ENCODE measurements around the gene RAG1.
A peak's percentile ranks its signal among the peaks of the same experiment; 100 is the strongest.

RAG1 gene

GRCh38 chr11:36590513-36590912 is 22.7 kb downstream of the RAG1 start:
- DNase-seq (ENCODE audit: low read depth, low spot score), result no peak

DNA sequence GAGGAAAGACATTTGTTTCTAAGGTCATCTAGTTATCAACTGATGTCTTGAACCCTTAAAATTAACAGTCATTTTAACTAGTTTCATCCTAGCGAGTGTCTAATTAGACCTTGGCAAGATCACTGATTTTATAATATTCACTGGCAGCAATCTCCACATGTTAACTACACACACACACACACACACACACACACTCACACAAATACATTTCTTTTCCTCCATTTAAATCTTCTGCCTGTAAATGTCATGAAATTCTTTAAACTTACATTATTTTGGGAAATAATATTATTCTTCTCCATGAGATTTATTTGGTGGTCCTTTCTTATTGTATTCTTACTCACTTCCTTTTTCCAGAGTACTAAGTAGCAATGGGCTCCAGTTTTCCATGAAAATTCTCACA is 23.6 kb downstream of the RAG1 start:
- DNase-seq (ENCODE audit: low read depth, low spot score), result no peak

GRCh38 chr11:36594316-36594989 is 26.6 kb downstream of the RAG1 start, which contains the start of gene IFTAP:
Gene IFTAP (plus strand): TSS chr11:36594502. CDS start chr11:36610104, 15,602 bp downstream.
- DNase-seq (ENCODE audit: low read depth, low spot score), result peak; percentile 74

DNA sequence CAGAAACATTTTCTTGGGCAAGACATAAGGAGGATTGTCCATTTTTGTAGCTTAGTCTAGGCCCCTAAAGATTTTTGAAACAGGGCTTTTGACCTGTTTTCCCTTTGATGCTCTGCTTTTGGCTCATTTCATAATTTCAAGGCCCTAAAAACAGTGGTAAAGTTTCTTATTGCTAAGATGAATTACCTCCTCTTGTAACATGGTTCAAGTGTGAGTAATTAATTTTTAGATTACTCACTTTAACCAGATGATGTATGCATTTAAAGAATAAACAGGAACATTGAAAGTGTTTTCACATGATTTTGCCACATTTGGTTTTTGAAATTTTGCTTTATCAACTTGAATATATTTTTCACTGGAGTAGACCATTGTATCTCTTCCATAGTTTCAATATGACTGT is 29.1 kb downstream of the RAG1 start:
- DNase-seq (ENCODE audit: low read depth, low spot score), result no peak

GRCh38 chr11:36598051-36598450 is 30.2 kb downstream of the RAG1 start, which contains the start of gene RAG2:
Gene RAG2 (minus strand): TSS chr11:36598236. CDS start chr11:36594168, 4,068 bp downstream.
- no peak for DNase-seq (ENCODE audit: low read depth, low spot score)

GRCh38 chr11:36600180-36600579 is 32.4 kb downstream of the RAG1 start:
- no peak for DNase-seq (ENCODE audit: low read depth, low spot score)

- no peak for DNase-seq (ENCODE audit: low read depth, low spot score)
These were observed 33.3 kb downstream of the RAG1 start for GRCh38 chr11:36601155-36601554.

DNA sequence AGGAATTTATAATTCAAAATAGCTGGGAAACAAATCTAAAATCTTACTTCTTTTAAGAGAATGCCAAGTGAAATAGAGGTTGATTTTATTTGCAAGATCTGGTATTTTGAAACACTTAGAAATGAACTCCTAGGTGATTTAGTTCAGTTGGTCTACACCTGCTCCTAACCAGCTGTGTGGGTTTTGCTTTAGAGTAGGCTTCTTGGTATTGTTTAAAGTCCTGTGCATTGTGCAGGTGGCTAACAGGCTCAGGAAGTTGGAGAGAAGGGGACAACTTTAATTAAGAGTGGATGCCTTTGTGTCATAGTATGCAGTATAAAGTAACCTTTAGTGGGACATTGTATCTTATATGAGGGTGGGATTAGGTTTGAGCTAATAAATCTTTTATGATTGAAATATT is 34.3 kb downstream of the RAG1 start:
- DNase-seq (ENCODE audit: low read depth, low spot score), result no peak

DNA sequence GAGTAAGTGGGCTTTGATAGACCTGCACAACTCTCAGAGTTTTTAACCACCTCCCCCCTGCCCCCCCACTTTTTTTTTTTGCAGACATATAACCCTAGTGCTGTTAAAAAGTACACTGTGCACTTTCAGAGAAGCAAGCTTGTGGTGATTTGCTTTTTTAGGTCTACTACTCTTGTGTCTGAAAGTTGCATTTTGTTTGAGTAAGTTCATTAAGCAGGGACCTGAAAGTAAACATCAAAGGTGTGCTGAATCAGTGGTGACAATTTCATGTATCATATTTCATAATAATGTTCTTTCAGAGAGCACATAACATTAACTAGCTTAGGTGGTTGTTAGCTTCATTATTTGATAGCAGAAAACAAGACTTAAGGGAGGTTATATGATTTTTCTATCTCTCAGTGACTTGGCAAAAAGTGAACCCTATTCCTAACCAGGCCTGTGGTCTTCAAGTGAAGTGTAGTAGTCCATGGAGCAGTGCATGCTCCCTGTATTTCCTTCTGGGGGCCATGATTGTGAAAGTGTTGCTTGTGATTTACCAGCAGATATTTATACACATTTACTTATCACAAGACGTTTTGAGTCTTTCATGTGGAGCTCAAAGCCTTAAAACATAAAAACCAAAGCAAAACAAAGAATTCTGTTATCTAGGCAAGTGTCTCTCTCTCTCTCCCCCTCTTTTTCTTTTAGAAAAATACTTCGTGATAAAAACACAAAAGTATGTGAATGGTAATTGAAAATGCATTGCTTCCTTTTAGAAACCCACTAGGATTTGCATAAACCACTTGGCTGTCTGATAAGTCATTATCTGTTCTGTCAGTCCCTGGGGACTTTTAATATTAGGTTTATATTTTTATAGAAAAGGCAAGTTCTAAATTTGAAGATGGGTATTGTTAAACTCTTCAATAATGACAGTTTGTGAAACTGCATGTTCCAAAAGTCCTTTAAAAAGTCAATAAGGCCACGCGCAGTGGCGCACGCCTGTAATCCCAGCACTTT is 37.7 kb downstream of the RAG1 start:
- DNase-seq (ENCODE audit: low read depth, low spot score), result no peak

DNA sequence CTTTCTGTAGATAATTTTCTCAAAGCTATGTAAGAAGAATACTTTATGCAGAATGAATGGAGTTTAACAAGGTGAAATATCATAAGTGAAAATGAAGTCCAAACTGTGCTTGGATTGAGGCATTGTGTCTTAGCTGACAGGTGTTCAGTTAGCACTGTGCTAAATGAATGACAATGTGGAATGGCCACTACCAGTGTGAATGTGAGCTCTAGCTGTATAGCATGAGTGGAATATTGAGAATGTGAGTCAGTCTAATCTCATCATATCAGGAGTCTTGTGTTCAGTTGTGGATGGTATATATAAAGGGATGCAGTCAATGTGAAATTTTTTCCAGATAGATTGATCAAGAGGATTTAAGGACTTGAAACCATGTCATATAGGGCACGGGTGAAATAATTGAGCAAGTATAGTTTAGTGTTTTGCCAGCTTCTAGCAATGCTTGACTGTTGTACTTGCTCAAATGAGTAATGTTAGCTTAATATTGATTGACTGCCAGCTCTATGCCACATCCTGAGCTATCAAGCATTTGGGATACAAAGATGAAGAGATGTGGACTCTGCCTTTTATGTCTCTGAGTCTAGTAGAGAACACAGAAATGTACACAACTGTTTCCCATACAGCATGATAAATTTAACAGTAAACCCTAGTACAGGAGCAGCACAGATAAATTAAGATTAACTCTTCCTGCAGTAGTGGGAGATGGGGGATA is 40.8 kb downstream of the RAG1 start:
- no peak for DNase-seq (ENCODE audit: low read depth, low spot score)

DNA sequence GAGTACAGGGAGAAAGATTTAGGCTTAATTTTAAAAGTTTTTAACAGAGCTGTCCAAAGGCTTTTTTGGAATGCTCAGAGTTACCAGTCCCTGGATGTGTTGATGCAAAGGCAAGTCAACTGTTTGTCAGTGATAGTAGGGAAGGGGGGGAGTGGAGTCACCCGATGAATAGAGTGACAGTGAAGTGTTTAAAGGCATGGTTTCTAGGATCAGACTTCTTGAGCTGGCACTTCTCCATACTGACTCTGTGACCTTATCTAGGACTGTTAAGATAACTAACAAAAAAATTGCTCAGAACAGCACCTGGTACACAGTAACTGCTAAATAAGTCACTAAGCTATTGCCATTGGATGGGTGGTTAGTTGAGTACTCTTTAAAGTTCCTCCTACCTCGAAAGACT is 41.6 kb downstream of the RAG1 start:
- no peak for DNase-seq (ENCODE audit: low read depth, low spot score)

DNA sequence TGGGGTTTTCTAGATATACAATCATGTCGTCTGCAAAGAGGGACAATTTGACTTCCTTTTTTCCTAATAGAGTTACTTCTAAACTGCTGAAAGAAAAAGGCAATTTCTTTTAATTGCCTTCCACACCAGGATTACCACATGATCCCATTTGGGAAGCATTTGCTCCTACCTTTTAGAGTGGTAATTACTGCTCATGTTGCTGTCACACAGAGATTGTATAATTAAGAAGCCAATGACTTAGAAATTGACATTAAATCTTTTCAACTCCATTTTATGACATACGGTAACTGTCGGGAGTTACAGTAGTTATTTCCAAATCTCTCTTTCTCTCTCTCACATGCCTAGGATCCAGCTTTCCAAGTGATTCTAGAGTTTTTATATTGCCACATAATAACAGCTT is 48.0 kb downstream of the RAG1 start:
- no peak for DNase-seq (ENCODE audit: low read depth, low spot score)

DNA sequence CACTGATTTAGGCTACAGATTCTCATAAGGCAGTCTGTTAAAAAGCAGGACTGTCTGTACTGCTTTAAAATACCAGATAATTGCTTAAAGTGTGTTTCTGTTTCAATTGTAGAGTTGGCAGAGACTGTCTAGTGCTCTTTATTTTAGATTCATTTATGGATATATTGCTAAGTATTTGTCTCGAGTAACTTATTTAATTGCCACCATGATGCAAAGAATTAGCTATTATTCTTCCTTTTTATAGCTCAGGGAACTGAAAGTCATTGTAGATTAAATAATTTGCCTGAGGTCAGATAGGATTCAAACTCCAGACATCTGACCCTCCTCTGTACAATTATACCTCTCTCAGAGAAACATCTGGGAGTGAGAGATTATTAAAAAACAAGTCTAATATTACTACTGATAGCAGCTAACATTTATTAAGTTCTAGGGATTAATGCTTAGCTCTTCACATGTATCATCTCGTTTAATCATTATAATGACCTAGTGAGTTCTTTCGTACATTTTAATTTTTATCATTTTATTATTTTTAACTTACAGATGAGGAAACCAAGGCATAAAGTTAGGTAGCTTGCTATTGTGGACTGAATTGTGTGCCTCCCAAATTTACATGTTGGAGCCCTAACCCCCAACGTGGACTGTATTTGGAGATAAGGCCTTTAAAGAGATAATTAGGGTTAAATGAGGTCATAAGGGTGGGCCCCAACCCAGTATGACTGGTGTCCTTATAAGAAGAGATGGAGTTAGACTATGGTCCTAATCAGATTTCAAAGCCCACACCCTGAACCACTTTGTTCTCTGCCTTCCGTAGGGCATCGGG is 49.9 kb downstream of the RAG1 start:
- DNase-seq (ENCODE audit: low read depth, low spot score), result no peak

DNA sequence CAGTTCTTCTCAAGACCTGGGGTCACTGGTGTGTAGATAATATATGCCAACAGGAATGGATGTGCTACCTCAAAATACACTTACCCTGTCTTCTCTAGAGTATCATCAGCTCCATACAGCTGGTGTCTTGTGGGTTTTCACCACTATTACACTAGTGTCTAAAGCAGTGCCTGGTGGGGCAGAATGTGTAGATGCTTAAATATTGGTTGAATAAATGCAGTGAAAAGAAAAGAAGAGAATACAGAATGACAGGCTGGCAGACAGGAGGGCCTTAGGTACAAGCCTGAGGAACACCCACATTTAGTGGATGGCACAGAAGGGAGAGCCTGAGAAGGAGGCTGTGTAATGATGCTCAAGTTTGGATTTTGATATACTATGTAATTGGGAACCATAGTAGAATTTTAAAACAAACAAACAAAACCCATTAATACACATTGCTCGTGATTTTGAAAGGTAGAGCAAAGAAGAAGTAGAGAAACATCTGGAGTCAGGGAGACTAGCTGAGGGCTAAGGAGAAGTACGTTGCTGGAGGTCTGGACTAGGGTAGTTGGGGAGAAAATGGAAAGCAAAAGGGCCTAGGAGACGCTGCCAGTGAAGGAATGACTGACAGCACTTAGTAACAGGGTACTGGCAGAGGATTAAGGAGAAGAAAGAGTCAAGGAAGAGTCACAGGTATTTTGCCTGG is 50.7 kb downstream of the RAG1 start:
- no peak for DNase-seq (ENCODE audit: low read depth, low spot score)

DNA sequence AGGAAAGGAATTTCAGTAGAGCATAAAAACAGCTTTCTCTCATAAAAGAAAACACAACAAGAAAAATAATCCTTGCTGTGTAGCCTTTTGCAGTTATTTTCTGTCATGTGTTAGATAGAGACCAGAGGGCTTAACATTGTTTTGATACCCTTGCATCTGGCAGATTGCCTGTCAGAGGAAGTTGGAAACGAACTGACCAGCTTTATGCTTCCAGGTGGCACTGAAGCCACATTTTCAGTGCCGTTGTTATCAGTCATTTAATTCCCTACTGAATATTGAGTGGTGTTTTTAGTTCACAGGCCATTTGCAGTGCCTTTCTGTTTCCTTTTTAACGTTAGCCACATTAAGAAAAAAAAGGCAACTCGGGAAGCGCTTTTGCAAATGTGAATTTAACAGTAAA is 51.7 kb downstream of the RAG1 start:
- peak; percentile 40 for DNase-seq (ENCODE audit: low read depth, low spot score)

GRCh38 chr11:36620246-36620645 is 52.4 kb downstream of the RAG1 start:
- DNase-seq (ENCODE audit: low read depth, low spot score), result no peak

DNA sequence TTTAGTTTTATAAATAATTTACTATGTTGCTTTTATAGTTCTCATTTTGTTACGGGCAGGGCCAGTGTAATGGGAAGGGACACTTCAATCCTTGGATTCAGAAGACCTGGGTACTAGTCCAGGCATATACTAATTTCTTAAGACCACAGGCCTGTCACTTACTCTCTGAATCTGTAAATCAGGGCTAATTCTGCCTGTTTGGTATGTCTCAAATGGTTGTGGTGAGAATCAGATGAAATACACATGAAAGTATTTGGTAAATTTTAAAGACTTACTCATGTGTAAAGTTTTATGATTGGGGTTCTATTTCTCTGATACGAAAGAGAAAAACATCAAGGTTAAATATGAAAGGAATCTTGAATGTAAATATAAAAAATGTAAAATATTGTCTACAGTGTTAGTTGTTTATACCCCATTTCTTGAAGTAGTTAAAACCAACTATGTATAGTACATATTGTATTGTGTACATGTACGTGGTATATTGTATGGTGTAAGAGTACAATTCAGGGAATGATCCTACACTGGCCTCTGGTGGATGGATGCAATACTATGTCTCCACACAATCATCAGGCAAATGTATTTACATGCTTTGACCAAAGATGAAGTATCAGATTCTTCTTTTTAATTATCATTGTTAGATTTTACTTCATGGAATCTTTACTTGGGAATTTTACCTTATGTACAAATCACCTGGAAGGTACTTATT is 54.8 kb downstream of the RAG1 start:
- DNase-seq (ENCODE audit: low read depth, low spot score), result no peak

- no peak for DNase-seq (ENCODE audit: low read depth, low spot score)
These were observed 55.7 kb downstream of the RAG1 start for GRCh38 chr11:36623494-36623893.

- DNase-seq (ENCODE audit: low read depth, low spot score), result no peak
These were observed 59.2 kb downstream of the RAG1 start for GRCh38 chr11:36627006-36627405.

- no peak for DNase-seq (ENCODE audit: low read depth, low spot score)
These were observed 59.7 kb downstream of the RAG1 start for GRCh38 chr11:36627471-36627870.

Data from smooth muscle cell of the brain vasculature (primary cell).